ENCODE measurements around the gene HPS4.
"Not testable (repeated sequence)": the region's sequence is repeated elsewhere in the genome, so short reads cannot be mapped to it uniquely, and the experiment has no call there.

HPS4 gene

GRCh38 chr22:26439559-26439958 is 44.0 kb downstream of the HPS4 start:
- TF ChIP-seq CTCF (conservative IDR thresholded peaks at IDR 0.05) = no peak
- H3K27ac ChIP-seq = no peak overlapping the region

GRCh38 chr22:26438776-26439175 is 44.8 kb downstream of the HPS4 start:
- not testable (repeated sequence) for H3K27ac ChIP-seq

GRCh38 chr22:26437694-26438392 is 45.7 kb downstream of the HPS4 start:
- no peak for TF ChIP-seq CTCF (conservative IDR thresholded peaks at IDR 0.05)
- H3K27ac ChIP-seq = peak overlapping the region; percentile 80

- H3K27ac ChIP-seq = peak overlapping the region; percentile 80
- peak; percentile 26; the same call in 1 of the 2 replicates for TF ChIP-seq CTCF (conservative IDR thresholded peaks at IDR 0.05)
Measured at GRCh38 chr22:26436903-26437515, 46.6 kb downstream of the HPS4 start.

- peak overlapping the region; percentile 80 for H3K27ac ChIP-seq
- TF ChIP-seq CTCF (conservative IDR thresholded peaks at IDR 0.05) = no peak
Measured at GRCh38 chr22:26435327-26436093, 48.1 kb downstream of the HPS4 start.

GRCh38 chr22:26433805-26434204 is 49.8 kb downstream of the HPS4 start:
- no peak for TF ChIP-seq CTCF (conservative IDR thresholded peaks at IDR 0.05)
- H3K27ac ChIP-seq = no peak overlapping the region

GRCh38 chr22:26432619-26433311 is 50.8 kb downstream of the HPS4 start:
- no peak overlapping the region for H3K27ac ChIP-seq
- TF ChIP-seq CTCF (conservative IDR thresholded peaks at IDR 0.05) = no peak

Measured in VCaP (cell line).